GM06990 (cell line): ENCODE results near the gene ZDHHC14.

Experiments used
- DNase-seq: peaks from one replicate; pipeline ENCODE4 v3.0.0-alpha.2; 2011; ENCODE audit not compliant: insufficient read length; ENCODE audit errors: extremely low read depth
- H3K27me3 ChIP-seq: replicated peaks from 2 replicates; pipeline ENCODE4 v1.6.0; 2011; ENCODE audit warnings: low read length; ENCODE audit not compliant: control insufficient read depth, insufficient read depth
- H3K36me3 ChIP-seq: 2 replicates; pipeline ENCODE4 v1.5.1; 2011; ENCODE audit warnings: low read length; ENCODE audit not compliant: control insufficient read depth, insufficient read depth
- H3K4me3 ChIP-seq: replicated peaks from 2 replicates; pipeline ENCODE4 v1.5.1; 2011; ENCODE audit warnings: low read depth, mild to moderate bottlenecking, control low read depth, low read length
- TF ChIP-seq, protein P1 (sequence below): IDR thresholded peaks from 2 replicates; pipeline ENCODE4 v1.5.1; 2011; ENCODE audit warnings: low read length, control low read depth, mild to moderate bottlenecking, inconsistent platforms; ENCODE audit not compliant: insufficient read depth, poor library complexity, severe bottlenecking

ZDHHC14 gene

DNA sequence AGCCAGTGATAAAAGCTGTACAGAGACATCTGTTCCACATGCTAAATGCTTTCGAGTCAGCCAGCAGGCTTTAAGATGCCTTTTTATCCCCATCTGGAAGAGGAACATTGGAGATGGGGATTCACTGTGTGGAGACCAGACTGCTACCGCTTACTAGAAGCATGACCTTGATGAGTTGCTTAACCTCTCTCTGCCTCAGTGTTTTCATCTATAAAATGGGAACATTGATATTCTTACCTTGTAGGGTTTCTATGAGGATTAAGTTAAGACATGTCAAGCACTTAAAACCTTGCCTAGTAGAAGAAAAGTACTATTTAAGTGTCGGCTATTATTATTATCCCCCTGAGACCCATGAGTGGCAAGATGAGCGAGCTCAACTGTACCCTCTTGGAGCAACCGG lies 276.8 kb downstream of the ZDHHC14 start:
- Histone ChIP-seq H3K4me3 (no peak overlapping the region), H3K27me3 (no peaks in the 10 kb centered on the region), H3K36me3 (no peaks in the 10 kb centered on the region)
- no peak for DNase-seq
- TF ChIP-seq, protein P1, sequence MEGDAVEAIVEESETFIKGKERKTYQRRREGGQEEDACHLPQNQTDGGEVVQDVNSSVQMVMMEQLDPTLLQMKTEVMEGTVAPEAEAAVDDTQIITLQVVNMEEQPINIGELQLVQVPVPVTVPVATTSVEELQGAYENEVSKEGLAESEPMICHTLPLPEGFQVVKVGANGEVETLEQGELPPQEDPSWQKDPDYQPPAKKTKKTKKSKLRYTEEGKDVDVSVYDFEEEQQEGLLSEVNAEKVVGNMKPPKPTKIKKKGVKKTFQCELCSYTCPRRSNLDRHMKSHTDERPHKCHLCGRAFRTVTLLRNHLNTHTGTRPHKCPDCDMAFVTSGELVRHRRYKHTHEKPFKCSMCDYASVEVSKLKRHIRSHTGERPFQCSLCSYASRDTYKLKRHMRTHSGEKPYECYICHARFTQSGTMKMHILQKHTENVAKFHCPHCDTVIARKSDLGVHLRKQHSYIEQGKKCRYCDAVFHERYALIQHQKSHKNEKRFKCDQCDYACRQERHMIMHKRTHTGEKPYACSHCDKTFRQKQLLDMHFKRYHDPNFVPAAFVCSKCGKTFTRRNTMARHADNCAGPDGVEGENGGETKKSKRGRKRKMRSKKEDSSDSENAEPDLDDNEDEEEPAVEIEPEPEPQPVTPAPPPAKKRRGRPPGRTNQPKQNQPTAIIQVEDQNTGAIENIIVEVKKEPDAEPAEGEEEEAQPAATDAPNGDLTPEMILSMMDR: no peak

DNA sequence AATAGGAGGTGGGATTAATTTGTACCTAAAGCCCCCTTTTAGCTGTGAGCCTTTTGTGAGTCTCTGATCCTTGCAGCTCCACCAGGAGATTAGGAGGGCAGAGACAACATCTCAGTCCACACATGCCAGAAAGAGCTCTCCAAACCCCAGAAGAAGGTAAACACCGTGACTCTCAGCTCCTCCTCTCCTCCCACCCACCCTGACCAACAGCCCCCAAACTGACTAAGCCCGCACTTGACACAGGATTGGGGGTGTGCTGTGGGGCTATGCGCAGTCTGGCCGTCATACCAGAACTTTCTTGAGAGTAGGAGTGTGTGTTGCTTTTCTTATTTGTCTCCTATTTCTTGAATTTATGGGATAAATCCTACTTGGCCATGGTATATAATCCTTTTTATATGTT lies 277.3 kb downstream of the ZDHHC14 start:
- no peaks in the 10 kb centered on the region for H3K36me3 ChIP-seq
- DNase-seq: no peak
- no peak overlapping the region for H3K4me3 ChIP-seq
- no peaks in the 10 kb centered on the region for H3K27me3 ChIP-seq
- TF ChIP-seq, protein P1: no peak

DNA sequence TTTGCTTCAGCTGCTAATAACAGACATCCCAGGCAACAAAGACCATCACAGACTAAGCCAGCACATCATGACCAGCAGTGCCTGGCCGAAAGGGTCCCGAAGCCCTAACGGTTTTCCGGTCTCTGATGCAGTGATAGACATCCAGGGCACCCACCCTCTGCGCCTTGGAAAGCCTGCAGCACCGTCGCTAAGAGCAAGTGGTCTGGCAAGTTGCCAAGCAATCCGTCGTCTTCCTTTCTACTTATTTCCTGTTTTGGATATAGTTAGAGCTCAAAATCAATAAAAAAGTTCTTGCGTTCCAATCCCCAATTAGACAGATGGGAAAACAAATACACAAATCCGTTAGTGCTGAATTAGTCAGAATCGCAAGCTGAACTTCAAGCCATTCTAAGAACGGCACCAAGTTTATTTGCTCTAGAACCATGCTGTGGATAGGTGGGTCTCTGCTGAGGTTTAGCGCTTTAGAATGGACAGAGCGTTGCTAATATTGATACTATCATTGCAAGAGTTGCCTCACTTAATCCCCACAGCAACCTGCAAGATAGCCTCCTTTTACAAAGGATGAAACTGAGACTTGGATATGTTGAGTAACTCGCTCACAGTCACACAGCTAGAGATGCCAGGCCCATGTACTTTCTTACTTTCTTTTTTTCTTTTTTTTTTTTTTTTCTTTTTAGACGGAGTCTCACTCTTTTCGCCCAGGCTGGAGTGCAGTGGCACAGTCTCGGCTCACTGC lies 278.7 kb downstream of the ZDHHC14 start:
- Histone ChIP-seq H3K27me3 (no peaks in the 10 kb centered on the region), H3K4me3 (no peak overlapping the region), H3K36me3 (no peaks in the 10 kb centered on the region)
- TF ChIP-seq, protein P1: no peak
- no peak for DNase-seq

DNA sequence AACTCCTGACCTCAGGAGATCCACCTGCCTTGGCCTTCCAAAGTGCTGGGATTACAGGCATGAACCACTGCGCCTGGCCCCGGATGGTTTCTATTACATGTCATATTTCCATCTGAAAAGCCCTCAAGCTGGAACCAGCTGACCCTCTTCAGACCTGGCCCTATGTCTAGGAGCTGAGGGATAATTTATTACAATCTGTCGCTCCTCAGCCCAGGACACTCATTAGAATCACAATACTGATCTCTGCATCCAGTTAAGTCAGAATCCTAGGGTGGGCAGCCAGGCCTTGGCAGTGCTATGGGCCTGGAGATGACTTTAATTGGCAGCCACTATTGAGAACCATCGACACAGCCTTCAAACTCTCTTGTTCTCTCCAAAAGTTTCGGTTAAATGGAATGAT lies 279.4 kb downstream of the ZDHHC14 start:
- Histone ChIP-seq H3K4me3 (no peak overlapping the region), H3K27me3 (no peaks in the 10 kb centered on the region), H3K36me3 (no peaks in the 10 kb centered on the region)
- TF ChIP-seq, protein P1: no peak
- no peak for DNase-seq

DNA sequence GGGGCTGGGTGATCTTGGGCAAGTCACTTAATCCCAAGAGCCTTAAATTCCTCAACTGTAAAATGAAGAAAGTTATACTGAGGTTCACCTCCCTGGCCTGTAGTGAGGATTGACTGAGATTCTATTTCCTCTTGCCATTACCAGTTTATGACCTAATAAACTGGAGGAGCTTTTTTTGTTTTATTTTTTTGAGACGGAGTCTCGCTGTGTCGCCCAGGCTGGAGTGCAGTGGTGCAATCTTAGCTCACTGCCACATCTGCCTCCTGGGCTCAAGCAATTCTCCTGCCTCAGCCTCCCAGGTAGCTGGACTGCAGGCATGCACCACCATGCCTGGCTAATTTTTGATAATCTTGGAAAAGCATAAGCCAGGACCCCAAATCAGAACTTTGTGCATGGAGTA lies 280.7 kb downstream of the ZDHHC14 start:
- DNase-seq: no peak
- Histone ChIP-seq H3K36me3 (no peaks in the 10 kb centered on the region), H3K27me3 (no peaks in the 10 kb centered on the region), H3K4me3 (no peak overlapping the region)
- TF ChIP-seq, protein P1: no peak

DNA sequence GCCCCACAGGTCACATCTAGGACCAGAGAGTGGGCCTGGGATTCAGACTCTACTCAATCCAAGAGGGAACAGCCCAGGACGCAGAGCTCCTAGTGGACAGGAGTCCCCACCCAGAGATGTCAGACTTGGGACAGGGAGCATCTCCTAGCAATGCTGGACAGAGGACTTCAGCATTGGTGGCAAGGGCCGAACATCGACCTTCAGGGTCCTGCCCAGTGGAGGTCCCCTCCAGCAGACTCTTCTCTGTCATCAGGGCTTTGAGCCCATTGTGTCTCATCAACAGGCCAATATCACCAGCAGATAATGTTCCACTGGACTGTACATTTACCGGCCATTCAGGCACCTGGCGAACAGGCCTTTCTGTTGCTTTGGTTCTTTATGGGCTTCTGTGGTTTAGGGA lies 282.3 kb downstream of the ZDHHC14 start:
- TF ChIP-seq, protein P1: no peak
- DNase-seq: no peak

More for the DNA sequence above, 282.3 kb downstream of the ZDHHC14 start:
- Histone ChIP-seq H3K36me3 (no peaks in the 10 kb centered on the region), H3K4me3 (no peak overlapping the region), H3K27me3 (no peaks in the 10 kb centered on the region)
